GM12872 (cell line): ENCODE measurements around the gene CDH23.

Experiments
- CTCF ChIP-seq: IDR thresholded peaks from 3 replicates; pipeline ENCODE4 v1.5.1; 2011; ENCODE audit warnings: low read depth, mild to moderate bottlenecking, low read length, moderate library complexity; ENCODE audit not compliant: insufficient read depth

CDH23 gene

GRCh38 chr10:71795248-71795647, 398.5 kb downstream of the CDH23 start:
- no peak for TF ChIP-seq CTCF

GRCh38 chr10:71796749-71797405, 400.2 kb downstream of the CDH23 start:
- no peak for TF ChIP-seq CTCF

DNA sequence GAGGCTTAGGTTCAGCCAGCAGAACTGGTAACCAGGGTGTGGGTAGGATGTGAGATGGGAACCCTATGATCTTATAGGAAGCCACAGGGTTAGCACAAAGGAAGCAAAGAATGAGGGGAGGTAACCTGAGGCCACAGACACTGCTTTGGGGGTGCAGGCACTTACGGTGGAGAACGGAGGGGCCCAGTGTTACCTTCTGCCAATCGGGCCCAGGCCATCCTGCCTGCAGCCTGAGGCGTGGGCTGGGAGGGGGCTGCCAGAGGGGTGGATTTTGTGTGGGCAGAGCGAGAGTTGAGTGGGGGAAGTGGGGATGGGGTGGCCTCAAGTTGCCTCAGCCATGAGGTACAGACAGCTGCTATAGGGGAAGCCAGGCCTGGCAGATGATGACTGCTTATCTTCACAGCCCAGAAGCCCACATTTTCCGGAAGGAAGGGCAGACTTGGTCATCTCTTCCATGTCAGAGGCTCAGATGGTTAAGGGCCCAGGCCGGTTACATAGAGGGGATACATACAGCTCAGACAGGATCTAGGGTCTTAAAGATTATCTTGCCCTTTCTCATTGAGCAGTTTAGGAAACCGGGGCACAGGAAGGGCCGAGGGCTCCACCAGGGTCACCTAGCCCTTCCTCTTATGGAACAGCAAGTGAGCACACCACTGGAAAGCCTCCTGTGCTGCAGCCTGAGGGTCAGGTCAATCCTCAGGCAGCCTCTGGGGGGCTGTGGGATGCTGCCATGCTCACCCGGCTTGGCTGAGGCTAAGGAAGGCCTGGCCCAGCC, 401.0 kb downstream of the CDH23 start:
- no peak for TF ChIP-seq CTCF

DNA sequence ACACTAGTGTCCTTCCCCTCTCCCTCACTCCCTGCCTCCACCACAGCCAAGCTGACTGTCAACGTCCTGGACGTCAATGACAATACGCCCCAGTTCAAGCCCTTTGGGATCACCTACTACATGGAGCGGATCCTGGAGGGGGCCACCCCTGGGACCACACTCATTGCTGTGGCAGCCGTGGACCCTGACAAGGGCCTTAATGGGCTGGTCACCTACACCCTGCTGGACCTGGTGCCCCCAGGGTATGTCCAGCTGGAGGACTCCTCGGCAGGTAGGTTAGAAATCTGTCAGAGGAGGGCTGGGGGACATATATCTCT, 401.5 kb downstream of the CDH23 start:
- no peak for TF ChIP-seq CTCF

DNA sequence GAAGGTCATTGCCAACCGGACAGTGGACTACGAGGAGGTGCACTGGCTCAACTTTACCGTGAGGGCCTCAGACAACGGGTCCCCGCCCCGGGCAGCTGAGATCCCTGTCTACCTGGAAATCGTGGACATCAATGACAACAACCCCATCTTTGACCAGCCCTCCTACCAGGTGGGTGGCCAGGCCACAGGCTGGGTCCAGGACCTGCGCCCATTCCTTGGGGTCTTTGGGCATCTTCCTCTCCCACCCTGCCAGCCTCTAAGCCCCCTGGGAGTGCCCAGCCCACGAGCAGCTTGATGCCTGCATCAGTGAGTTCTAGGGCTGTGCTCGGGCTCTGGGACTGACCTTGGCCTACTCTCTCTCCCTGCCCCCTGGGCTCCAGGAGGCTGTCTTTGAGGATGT, 402.4 kb downstream of the CDH23 start:
- TF ChIP-seq CTCF = no peak

GRCh38 chr10:71799608-71800453, 403.1 kb downstream of the CDH23 start:
- TF ChIP-seq CTCF = no peak

DNA sequence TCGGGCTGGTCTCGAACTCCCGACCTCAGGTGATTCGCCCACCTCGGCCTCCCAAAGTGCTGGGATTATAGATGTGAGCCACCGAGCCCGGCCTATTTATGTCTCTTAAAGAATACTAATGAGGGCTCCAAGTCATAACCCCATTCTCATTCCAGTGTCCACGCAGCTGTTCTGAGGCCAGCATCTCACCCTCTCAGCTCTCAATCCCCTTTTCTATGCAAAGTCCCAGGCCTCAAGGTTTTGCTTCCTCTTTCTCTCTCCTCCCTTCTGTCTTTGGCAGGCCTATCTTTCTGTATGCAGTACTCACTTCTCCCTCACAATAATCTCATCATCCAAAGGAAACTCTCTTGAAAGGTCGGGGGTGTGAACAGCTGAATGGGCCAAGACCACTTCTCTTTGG, 404.6 kb downstream of the CDH23 start:
- TF ChIP-seq CTCF = no peak
